Mesenchymal stem cell (in vitro differentiated cells and primary cell): ENCODE data around the gene ADGRV1.
"Not testable (repeated sequence)": the region's sequence is repeated elsewhere in the genome, so short reads cannot be mapped to it uniquely, and the experiment has no call there.

Experiments used
- DNase-seq: peaks from one replicate; pipeline ENCODE4 v3.0.0-alpha.2; 2013
- H2AFZ ChIP-seq: one replicate; pipeline ENCODE4 v1.6.1; 2013; ENCODE audit warnings: low read depth, mild to moderate bottlenecking, control low read depth, inconsistent platforms, low read length, moderate library complexity
- H2AK5ac ChIP-seq: 2 replicates; pipeline ENCODE4 v1.6.1; 2013; ENCODE audit warnings: low read length, moderate library complexity, mild to moderate bottlenecking, inconsistent platforms; ENCODE audit not compliant: severe bottlenecking
- H2BK120ac ChIP-seq: one replicate; pipeline ENCODE4 v1.6.1; 2013; ENCODE audit warnings: low read depth, mild to moderate bottlenecking, inconsistent platforms, low read length, moderate library complexity
- H2BK12ac ChIP-seq, 2 experiments: one replicate each; pipeline ENCODE4 v1.6.1; 2013; ENCODE audit warnings: inconsistent platforms in 2 of 2, low read length in 2 of 2, mild to moderate bottlenecking in 2 of 2, moderate library complexity in 2 of 2, control low read depth in 1 of 2
- H2BK15ac ChIP-seq: one replicate; pipeline ENCODE4 v1.6.1; 2013; ENCODE audit warnings: mild to moderate bottlenecking, low read depth, inconsistent platforms; ENCODE audit not compliant: poor library complexity, severe bottlenecking
- H2BK5ac ChIP-seq: 2 replicates; pipeline ENCODE4 v1.6.1; 2013; ENCODE audit warnings: low read depth, mild to moderate bottlenecking, low read length, control low read depth, inconsistent platforms; ENCODE audit not compliant: poor library complexity, severe bottlenecking
- H3K14ac ChIP-seq, 2 experiments: one replicate each; pipeline ENCODE4 v1.6.1; 2013; ENCODE audit warnings: inconsistent platforms in 2 of 2, low read length in 2 of 2, control low read depth in 1 of 2, mild to moderate bottlenecking in 1 of 2, moderate library complexity in 1 of 2
- H3K18ac ChIP-seq, 2 experiments: one replicate each; pipeline ENCODE4 v1.6.1; 2013; ENCODE audit warnings: inconsistent platforms in 2 of 2, low read length in 2 of 2, control low read depth in 1 of 2, low read depth in 1 of 2, mild to moderate bottlenecking in 1 of 2
- H3K23ac ChIP-seq, 2 experiments: one replicate each; pipeline ENCODE4 v1.6.1; 2013; ENCODE audit warnings: inconsistent platforms in 2 of 2, low read length in 2 of 2, mild to moderate bottlenecking in 2 of 2, moderate library complexity in 2 of 2, control low read depth in 1 of 2
- H3K27ac ChIP-seq: 2 replicates; pipeline ENCODE4 v1.5.1; 2013; ENCODE audit warnings: mild to moderate bottlenecking, moderate library complexity, low read length, control low read depth, inconsistent platforms; ENCODE audit not compliant: poor library complexity, severe bottlenecking
- H3K27me3 ChIP-seq, 2 experiments: 2 replicates each; pipeline versions ENCODE4 v1.6.1 to v1.7.0; 2013; ENCODE audit warnings: low read length in 2 of 2, mild to moderate bottlenecking in 2 of 2, moderate library complexity in 2 of 2, control low read depth in 1 of 2, inconsistent platforms in 1 of 2; ENCODE audit not compliant: control insufficient read depth in 1 of 2, insufficient read depth in 1 of 2
- H3K36me3 ChIP-seq, 2 experiments: 2 replicates each; pipeline versions ENCODE4 v1.6.1 to v1.7.0; 2013; ENCODE audit warnings: low read length in 2 of 2, control low read depth in 1 of 2, inconsistent platforms in 1 of 2, low read depth in 1 of 2, mild to moderate bottlenecking in 1 of 2; ENCODE audit not compliant: insufficient read depth in 2 of 2, control insufficient read depth in 1 of 2
- H3K4ac ChIP-seq, 2 experiments: one replicate each; pipeline ENCODE4 v1.6.1; 2013; ENCODE audit warnings: inconsistent platforms in 2 of 2, low read length in 2 of 2, mild to moderate bottlenecking in 2 of 2, moderate library complexity in 2 of 2, control low read depth in 1 of 2, low read depth in 1 of 2
- H3K4me1 ChIP-seq: 2 replicates; pipeline ENCODE4 v1.6.1; 2013; ENCODE audit warnings: low read depth, low read length, control low read depth; ENCODE audit not compliant: control insufficient read depth, insufficient read depth
- H3K4me2 ChIP-seq: 2 replicates; pipeline ENCODE4 v1.6.1; 2013; ENCODE audit warnings: low read length, mild to moderate bottlenecking, inconsistent platforms; ENCODE audit not compliant: poor library complexity, severe bottlenecking
- H3K4me3 ChIP-seq, 2 experiments: 2 replicates each; pipeline versions ENCODE4 v1.5.1 to v1.7.0; 2013; ENCODE audit warnings: low read length in 2 of 2, mild to moderate bottlenecking in 2 of 2, control low read depth in 1 of 2, low read depth in 1 of 2; ENCODE audit not compliant: insufficient read depth in 1 of 2
- H3K79me1 ChIP-seq: replicated peaks from 2 replicates; pipeline ENCODE4 v1.6.1; 2013; ENCODE audit warnings: mild to moderate bottlenecking, control low read depth, low read length, inconsistent platforms; ENCODE audit not compliant: poor library complexity, severe bottlenecking
- H3K9ac ChIP-seq: 2 replicates; pipeline ENCODE4 v1.7.0; 2013; ENCODE audit warnings: mild to moderate bottlenecking, low read length, moderate library complexity
- H3K9me3 ChIP-seq: 2 replicates; pipeline ENCODE4 v1.7.0; 2013; ENCODE audit warnings: mild to moderate bottlenecking, low read length; ENCODE audit not compliant: control insufficient read depth
- H4K8ac ChIP-seq: one replicate; pipeline ENCODE4 v1.6.1; 2013; ENCODE audit warnings: inconsistent platforms, mild to moderate bottlenecking, low read length, moderate library complexity
- H4K91ac ChIP-seq: one replicate; pipeline ENCODE4 v1.6.1; 2013; ENCODE audit warnings: mild to moderate bottlenecking, low read length, inconsistent platforms
- WGBS: methylation state at CpG from one replicate; pipeline ENCODE4 v1.1.7; 2013; ENCODE audit warnings: mixed read lengths; 5-methylcytosine and 5-hydroxymethylcytosine counted together

ADGRV1 gene

DNA sequence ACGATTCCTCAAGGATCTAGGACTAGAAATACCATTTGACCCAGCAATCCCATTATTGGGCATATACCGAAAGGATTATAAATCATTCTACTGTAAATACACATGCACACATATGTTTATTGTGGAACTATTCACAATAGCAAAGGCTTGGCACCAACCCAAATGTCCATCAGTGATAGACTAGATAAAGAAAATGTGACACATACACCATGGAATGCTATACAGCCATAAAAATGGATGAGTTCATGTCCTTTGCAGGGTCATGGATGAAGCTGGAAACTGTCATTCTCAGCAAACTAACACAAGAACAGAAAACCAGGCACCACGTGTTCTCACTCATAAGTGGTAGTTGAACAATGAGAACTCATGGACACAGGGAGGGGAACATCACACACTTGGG is 241.9 kb downstream of the ADGRV1 start:
- not testable (repeated sequence) for H3K4me1 ChIP-seq, H3K4ac ChIP-seq, H2BK12ac ChIP-seq, H2BK5ac ChIP-seq, DNase-seq, H4K91ac ChIP-seq, H3K79me1 ChIP-seq, H4K8ac ChIP-seq, H3K14ac ChIP-seq, H3K36me3 ChIP-seq, H3K4me3 ChIP-seq, H3K9me3 ChIP-seq, H3K4me2 ChIP-seq, H3K18ac ChIP-seq, H3K27me3 ChIP-seq, H2BK15ac ChIP-seq, H3K9ac ChIP-seq, H2BK120ac ChIP-seq, H3K23ac ChIP-seq, H2AK5ac ChIP-seq, H2AFZ ChIP-seq, H3K27ac ChIP-seq
- WGBS = 40% methylated on average over 1 of the region's 3 CpGs

- Histone ChIP-seq H3K79me1 (no peaks in the 10 kb centered on the region), H3K36me3 (no peaks in the 10 kb centered on the region), H3K4me3 (no peak overlapping the region), H2AK5ac (no peak overlapping the region), H3K14ac (no peak overlapping the region), H2BK15ac (no peak overlapping the region), H3K9me3 (no peaks in the 10 kb centered on the region), H3K27ac (no peak overlapping the region), H3K18ac (no peak overlapping the region), H3K9ac (no peak overlapping the region), H3K4ac (no peak overlapping the region), H2BK120ac (no peak overlapping the region), H2BK12ac (no peak overlapping the region), H2AFZ (no peak overlapping the region), H3K23ac (no peak overlapping the region), H3K27me3 (no peaks in the 10 kb centered on the region), H4K8ac (no peak overlapping the region), H3K4me2 (no peak overlapping the region), H4K91ac (no peak overlapping the region), H2BK5ac (no peak overlapping the region), H3K4me1 (no peaks in the 10 kb centered on the region)
- DNase-seq = peak; percentile 46
- 37% methylated on average over 4 of the region's 6 CpGs for WGBS
Observed at GRCh38 chr5:90802474-90803317, 244.1 kb downstream of the ADGRV1 start.

GRCh38 chr5:90803381-90803780 is 244.8 kb downstream of the ADGRV1 start:
- Histone ChIP-seq H3K27ac (no peak overlapping the region), H2BK5ac (no peak overlapping the region), H2BK12ac (no peak overlapping the region), H2AFZ (no peak overlapping the region), H3K79me1 (no peaks in the 10 kb centered on the region), H3K23ac (no peak overlapping the region), H3K4me2 (no peak overlapping the region), H3K36me3 (no peaks in the 10 kb centered on the region), H4K91ac (no peak overlapping the region), H2BK120ac (no peak overlapping the region), H4K8ac (no peak overlapping the region), H3K4ac (no peak overlapping the region), H3K27me3 (no peaks in the 10 kb centered on the region), H3K18ac (no peak overlapping the region), H3K9me3 (no peaks in the 10 kb centered on the region), H3K4me3 (no peak overlapping the region), H3K14ac (no peak overlapping the region), H3K4me1 (no peaks in the 10 kb centered on the region), H2BK15ac (no peak overlapping the region), H2AK5ac (no peak overlapping the region), H3K9ac (no peak overlapping the region)
- no peak for DNase-seq
- 97% methylated on average over 3 of the region's 4 CpGs for WGBS

- no peak overlapping the region for H3K9ac ChIP-seq
- H2BK120ac ChIP-seq = no peak overlapping the region
- no peak overlapping the region for H3K23ac ChIP-seq
- no peak overlapping the region for H2BK5ac ChIP-seq
- H2AFZ ChIP-seq = no peak overlapping the region
- H4K8ac ChIP-seq = no peak overlapping the region
- 74% methylated on average over 2 of the region's 2 CpGs for WGBS
- no peak overlapping the region for H3K18ac ChIP-seq
- H3K4ac ChIP-seq = no peak overlapping the region
- H2BK15ac ChIP-seq = no peak overlapping the region
- H3K27me3 ChIP-seq = no peaks in the 10 kb centered on the region
- no peak overlapping the region for H2BK12ac ChIP-seq
- no peaks in the 10 kb centered on the region for H3K4me1 ChIP-seq
- no peak overlapping the region for H3K27ac ChIP-seq
- H3K36me3 ChIP-seq = no peaks in the 10 kb centered on the region
- no peaks in the 10 kb centered on the region for H3K9me3 ChIP-seq
- H4K91ac ChIP-seq = no peak overlapping the region
- H3K79me1 ChIP-seq = no peaks in the 10 kb centered on the region
- no peak overlapping the region for H3K14ac ChIP-seq
- H2AK5ac ChIP-seq = no peak overlapping the region
- no peak overlapping the region for H3K4me2 ChIP-seq
- H3K4me3 ChIP-seq = no peak overlapping the region
- no peak for DNase-seq
Observed at GRCh38 chr5:90803876-90804275, 245.3 kb downstream of the ADGRV1 start.
